PC-3 (cell line): ENCODE data around the gene ANKRD11.
"Not testable (repeated sequence)": the region's sequence is repeated elsewhere in the genome, so short reads cannot be mapped to it uniquely, and the experiment has no call there.

Experiments used
- EZH2 ChIP-seq: fragments of 300-600 bp; sonication (generic); IDR thresholded peaks from one replicate; pipeline ENCODE4 v1.6.1; 2017; ENCODE audit warnings: antibody characterized with exemption, mild to moderate bottlenecking, low read length; ENCODE audit not compliant: unreplicated experiment
- EZH2phosphoT487 ChIP-seq: fragments of 300-600 bp; sonication (generic); IDR thresholded peaks from 2 replicates; pipeline ENCODE4 v1.6.1; 2018; ENCODE audit warnings: mild to moderate bottlenecking, antibody characterized with exemption, low read length, borderline replicate concordance
- TF ChIP-seq, protein P1 (sequence below): fragments of 300-600 bp; sonication (generic); conservative IDR thresholded peaks from 2 replicates; pipeline ENCODE4 v1.5.1; 2017; ENCODE audit warnings: antibody characterized with exemption, low read depth, mild to moderate bottlenecking, low read length

DNA sequence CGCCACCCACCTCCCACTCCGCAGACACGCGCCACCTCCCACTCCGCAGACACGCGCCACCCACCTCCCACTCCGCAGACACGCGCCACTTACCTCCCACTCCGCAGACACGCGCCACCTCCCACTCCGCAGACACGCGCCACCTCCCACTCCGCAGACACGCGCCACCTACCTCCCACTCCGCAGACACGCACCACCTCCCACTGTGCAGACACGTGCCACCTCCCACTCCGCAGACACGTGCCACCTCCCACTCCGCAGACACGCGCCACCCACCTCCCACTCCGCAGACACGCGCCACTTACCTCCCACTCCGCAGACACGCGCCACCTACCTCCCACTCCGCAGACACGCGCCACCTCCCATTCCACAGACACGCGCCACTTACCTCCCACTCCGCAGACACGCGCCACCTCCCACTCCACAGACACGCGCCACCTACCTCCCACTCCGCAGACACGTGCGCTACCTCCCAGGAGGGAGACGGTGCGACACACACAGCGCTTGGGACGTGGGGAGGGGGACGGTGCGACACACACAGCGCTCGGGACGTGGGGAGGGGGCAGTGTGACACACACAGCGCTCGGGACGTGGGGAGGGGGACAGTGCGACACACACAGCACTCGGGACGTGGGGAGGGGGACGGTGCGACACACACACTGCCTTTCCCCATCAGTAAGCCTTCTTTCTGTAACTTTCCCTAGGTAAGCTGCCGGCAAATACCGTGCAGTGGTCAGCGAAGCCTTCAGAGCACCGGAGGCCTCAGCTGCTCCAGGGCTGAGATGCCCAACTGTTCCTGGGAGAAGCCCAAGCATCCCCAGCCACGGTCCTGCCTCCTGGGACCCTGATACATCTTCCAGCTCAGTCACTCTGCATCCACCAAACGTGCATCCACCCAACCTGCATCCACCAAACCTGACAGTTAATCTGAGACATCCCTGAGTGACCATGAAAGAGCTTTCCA lies 183.6 kb downstream of the ANKRD11 start:
- TF ChIP-seq, protein P1, sequence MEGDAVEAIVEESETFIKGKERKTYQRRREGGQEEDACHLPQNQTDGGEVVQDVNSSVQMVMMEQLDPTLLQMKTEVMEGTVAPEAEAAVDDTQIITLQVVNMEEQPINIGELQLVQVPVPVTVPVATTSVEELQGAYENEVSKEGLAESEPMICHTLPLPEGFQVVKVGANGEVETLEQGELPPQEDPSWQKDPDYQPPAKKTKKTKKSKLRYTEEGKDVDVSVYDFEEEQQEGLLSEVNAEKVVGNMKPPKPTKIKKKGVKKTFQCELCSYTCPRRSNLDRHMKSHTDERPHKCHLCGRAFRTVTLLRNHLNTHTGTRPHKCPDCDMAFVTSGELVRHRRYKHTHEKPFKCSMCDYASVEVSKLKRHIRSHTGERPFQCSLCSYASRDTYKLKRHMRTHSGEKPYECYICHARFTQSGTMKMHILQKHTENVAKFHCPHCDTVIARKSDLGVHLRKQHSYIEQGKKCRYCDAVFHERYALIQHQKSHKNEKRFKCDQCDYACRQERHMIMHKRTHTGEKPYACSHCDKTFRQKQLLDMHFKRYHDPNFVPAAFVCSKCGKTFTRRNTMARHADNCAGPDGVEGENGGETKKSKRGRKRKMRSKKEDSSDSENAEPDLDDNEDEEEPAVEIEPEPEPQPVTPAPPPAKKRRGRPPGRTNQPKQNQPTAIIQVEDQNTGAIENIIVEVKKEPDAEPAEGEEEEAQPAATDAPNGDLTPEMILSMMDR = not testable (repeated sequence)
- not testable (repeated sequence) for TF ChIP-seq EZH2phosphoT487, EZH2
